Left ventricle myocardium superior (tissue), 1 donor: ENCODE measurements around the gene CRYBB1. TPM values are rescaled to one million over a fixed set of nuclear protein-coding genes. Genes with fewer than 3 reads are reported as not detected.

ENCODE experiments used
- ATAC-seq: fragments of 200-7000 bp; cut with Tn5 transposase; one replicate; pipeline ENCODE4 v1.9.1; 2020; ENCODE audit warnings: mild to moderate bottlenecking, moderate library complexity
- DNase-seq: peaks from one replicate; pipeline ENCODE4 v3.0.0-alpha.2; 2020
- intact Hi-C: fragments of 100-400 bp; cut with micrococcal nuclease; formaldehyde crosslinking; loops from one replicate; pipeline ENCODE4 v1.11.0; 2022
- total RNA-seq: library from RNA; stranded (reverse); fragmentation: NEBNext Ultra II Directional; extraction: Animal tissue kit (Norgen Biotek cat#: 25700); gene quantifications from one replicate; pipeline ENCODE4 v1.2.1, GENCODE V29; 2021
- donor health status: DM: no; HTN: yes; CAD: no; lungs with severe emphysema.

The CRYBB1 gene
- total RNA-seq, 1 donor from 2014 or later: 0.64 TPM

GRCh38 chr22:26585104-26585790 is 32.6 kb downstream of the CRYBB1 start:
- ATAC-seq: peak; percentile 63
- intact Hi-C loops: loop anchor here (10.0 kb wide), 1 partner anchor 80 kb away; no protein-coding TSS in a partner anchor

DNA sequence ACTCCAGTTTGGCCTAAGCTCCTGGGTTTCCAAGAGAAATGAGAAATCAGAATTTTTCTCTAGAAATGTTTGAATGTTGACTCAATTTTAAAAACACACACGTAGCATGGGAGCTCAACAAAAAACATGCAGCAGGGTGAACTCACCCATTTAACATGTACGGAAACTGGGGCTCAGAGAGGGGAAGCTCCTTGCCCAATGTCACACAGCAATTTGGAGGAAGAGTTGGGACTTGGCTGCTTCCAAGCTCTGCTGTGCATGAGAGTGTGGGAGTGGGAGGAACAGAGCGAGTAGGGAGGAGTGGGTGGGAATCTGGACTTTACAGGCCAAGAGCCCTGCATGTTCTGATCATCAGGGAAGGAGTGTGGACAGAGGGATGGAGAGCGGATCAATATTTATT is 33.8 kb downstream of the CRYBB1 start:
- DNase-seq: no peak
- intact Hi-C loops: loop anchor here (10.0 kb wide), 1 partner anchor 79 kb away; no protein-coding TSS in a partner anchor
- ATAC-seq: no peak

More at GRCh38 chr22:26585104-26585790, 32.6 kb downstream of the CRYBB1 start:
- peak; percentile 92 for DNase-seq

- no peak for ATAC-seq
- no peak for DNase-seq
- intact Hi-C loops: loop anchor here (10.0 kb wide), 1 partner anchor 77 kb away; no protein-coding TSS in a partner anchor
Observed at GRCh38 chr22:26581633-26582168, 36.1 kb downstream of the CRYBB1 start.

- intact Hi-C loops: loop anchor here (10.0 kb wide), 1 partner anchor 76 kb away; no protein-coding TSS in a partner anchor
- ATAC-seq (no peak), DNase-seq (no peak)
Observed at GRCh38 chr22:26581026-26581425, 36.8 kb downstream of the CRYBB1 start.

GRCh38 chr22:26580240-26580962 is 37.4 kb downstream of the CRYBB1 start:
- ATAC-seq (no peak), DNase-seq (no peak)
- intact Hi-C loops: loop anchor here (10.0 kb wide), 1 partner anchor 76 kb away; no protein-coding TSS in a partner anchor

GRCh38 chr22:26579331-26579886 is 38.4 kb downstream of the CRYBB1 start:
- peak; percentile 42 for DNase-seq
- ATAC-seq: peak; percentile 46
- intact Hi-C loops: no loop called here

GRCh38 chr22:26577081-26577480 is 40.7 kb downstream of the CRYBB1 start:
- ATAC-seq: no peak
- DNase-seq: no peak
- intact Hi-C loops: no loop called here

- DNase-seq (no peak), ATAC-seq (no peak)
- intact Hi-C loops: no loop called here
Observed at GRCh38 chr22:26576026-26576680, 41.7 kb downstream of the CRYBB1 start.

GRCh38 chr22:26574001-26574723 is 43.7 kb downstream of the CRYBB1 start:
- DNase-seq: no peak
- intact Hi-C loops: no loop called here
- ATAC-seq: no peak

DNA sequence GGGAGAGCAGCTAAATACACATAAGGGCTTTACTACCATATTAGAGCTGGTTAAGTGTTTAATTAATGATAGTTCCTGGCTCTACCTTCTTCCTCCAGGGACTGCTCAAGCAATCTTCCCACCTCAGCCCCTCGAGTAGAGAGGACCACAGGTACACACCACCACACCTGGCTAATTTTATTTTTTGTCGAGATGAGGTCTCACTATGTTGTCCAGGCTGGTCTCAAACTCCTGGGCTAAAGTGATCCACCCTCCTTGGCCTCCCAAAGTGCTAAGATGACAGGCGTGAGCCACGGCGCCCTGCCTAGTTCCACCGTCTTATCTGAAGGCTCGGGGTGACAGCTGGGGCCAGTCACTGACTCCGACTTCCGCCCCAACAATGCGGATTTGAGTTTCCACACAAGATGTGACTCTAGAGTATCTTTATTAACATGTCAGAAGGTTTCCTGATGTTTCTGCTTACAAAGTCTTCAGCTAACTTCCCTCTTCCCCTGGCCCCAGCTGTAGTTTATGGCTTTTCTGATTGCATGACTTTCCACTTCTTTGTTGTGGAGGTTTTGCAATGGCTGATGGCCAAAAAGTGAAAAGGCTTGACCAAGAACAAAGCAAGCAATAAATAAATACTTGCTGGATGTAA is 44.7 kb downstream of the CRYBB1 start:
- DNase-seq: peak; percentile 64
- intact Hi-C loops: no loop called here
- ATAC-seq: peak; percentile 55

DNA sequence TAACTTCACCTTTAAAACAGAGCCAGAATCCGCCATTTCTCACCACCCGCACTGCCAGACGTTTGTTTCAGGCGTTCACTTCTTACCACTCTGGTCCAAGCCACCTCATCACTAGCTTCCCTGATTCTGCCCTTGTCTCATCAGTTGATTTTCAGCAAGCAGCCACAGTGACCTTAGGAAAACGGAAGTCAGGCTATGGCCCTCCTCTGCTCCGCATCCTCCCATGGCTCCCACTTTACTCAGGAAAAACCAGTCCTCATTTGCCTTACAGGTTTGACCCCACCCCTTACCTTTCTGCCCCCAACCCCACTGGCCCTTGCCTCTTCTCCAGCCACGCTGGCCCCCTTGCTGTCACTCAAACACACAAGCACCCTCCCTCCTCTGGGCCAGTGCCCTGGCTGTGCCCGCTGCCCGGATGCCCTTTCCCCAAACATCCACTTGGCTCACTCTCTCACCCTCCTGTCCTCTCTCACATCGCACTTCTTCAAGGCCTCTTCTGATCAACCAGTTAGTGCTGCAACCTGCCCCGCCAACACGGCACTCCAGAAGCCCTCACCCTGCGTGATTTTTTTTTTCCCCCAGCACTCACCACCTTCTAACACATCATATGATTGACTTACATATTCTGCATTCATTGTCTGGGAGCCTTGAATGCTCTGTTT is 46.8 kb downstream of the CRYBB1 start:
- ATAC-seq: peak; percentile 75
- intact Hi-C loops: no loop called here
- peak; percentile 50 for DNase-seq

DNA sequence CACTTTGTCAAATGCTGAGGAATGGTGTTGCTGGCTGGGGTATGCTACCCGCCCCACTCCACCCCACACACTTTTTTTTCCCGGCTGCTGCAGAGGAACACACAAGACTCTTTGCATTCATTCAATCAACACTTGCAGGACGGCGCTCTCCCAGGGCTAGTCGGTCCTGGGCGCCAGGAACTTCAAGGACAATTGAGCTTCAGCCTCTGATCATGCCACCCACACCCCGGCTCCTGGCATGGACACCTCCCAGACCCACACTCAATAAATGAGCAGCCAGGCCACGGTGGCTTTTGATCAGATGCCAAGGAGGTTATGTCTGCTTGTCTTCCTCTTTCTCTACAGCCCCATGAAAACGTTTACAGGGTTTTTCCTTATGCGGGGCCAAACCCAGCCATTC is 47.7 kb downstream of the CRYBB1 start:
- ATAC-seq (peak; percentile 40), DNase-seq (no peak)
- intact Hi-C loops: no loop called here

GRCh38 chr22:26568207-26568706 is 49.6 kb downstream of the CRYBB1 start:
- DNase-seq (no peak), ATAC-seq (no peak)
- intact Hi-C loops: no loop called here

- intact Hi-C loops: no loop called here
- DNase-seq (no peak), ATAC-seq (no peak)
Observed at GRCh38 chr22:26567610-26568009, 50.2 kb downstream of the CRYBB1 start.

DNA sequence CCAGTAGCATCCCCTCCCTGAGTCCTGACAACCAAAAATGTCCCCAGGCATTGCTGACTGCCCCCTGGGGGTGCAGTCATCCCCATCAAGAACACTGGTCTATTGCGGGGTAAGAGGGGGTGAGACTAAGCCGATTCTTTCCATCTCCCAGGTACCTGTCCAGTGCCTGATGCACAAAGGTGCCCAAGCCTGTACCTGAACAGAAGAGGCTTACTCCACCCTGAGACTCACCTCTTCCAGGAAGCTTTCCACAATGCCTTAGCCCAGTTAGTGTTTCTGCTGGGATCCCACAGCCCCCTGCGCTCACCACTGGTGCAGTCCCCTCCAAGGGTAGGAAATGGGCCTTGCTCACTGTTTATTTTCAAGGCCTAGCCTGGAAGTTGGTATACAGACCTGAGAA is 50.8 kb downstream of the CRYBB1 start:
- ATAC-seq (no peak), DNase-seq (no peak)
- intact Hi-C loops: no loop called here

DNA sequence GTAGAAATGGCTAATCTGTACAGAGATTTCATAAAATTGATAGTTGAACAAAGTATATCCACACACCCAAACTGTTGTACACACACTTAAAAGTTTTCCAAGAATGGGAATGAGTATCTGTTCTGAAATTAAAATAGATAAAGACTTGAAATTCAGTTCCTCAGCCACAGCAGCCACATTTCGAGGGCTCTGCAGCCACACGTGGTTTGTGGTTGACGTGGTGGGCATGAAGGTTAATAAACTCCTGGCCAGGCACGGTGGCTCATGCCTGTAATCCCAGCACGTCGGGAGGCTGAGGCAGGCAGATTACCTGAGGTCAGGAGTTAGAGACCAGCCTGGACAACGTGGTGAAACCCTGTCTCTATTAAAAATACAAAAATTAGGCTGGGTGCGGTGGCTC is 51.9 kb downstream of the CRYBB1 start:
- no peak for ATAC-seq
- DNase-seq: no peak
- intact Hi-C loops: no loop called here

GRCh38 chr22:26565181-26565580 is 52.6 kb downstream of the CRYBB1 start:
- no peak for DNase-seq
- intact Hi-C loops: no loop called here
- no peak for ATAC-seq

- no peak for DNase-seq
- intact Hi-C loops: no loop called here
- ATAC-seq: no peak
Observed at GRCh38 chr22:26564672-26565071, 53.2 kb downstream of the CRYBB1 start.
